Measurements from ENCODE around the gene PLA2G2C. TPM values are rescaled to one million over a fixed set of nuclear protein-coding genes. Genes with fewer than 3 reads are reported as not detected.
"Not testable (repeated sequence)": the region's sequence is repeated elsewhere in the genome, so short reads cannot be mapped to it uniquely, and the experiment has no call there.

Gene PLA2G2C
- total RNA-seq, 1 donor from 2014 or later, result not detected

DNA sequence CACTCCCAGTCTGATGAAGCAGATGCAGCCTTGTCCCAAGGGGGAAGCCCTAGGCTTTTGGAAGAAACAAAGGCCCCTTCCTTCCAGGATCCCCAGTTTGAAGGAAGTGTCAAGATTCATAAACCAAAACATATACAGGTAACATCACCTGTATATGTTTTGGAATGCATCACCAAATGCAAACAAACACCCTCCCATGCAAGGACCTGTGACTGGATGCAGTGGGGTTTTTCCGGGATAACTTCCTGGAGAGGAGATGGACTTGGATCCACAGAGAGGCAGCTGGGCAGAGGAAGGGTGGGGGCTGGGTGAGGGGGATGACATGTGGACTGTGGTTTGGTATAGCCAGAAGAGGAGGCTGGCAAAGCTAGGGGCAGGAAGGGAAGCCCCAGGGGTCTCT is 48.7 kb downstream of the PLA2G2C start:
- DNase-seq (ENCODE audit: low spot score), result no peak

DNA sequence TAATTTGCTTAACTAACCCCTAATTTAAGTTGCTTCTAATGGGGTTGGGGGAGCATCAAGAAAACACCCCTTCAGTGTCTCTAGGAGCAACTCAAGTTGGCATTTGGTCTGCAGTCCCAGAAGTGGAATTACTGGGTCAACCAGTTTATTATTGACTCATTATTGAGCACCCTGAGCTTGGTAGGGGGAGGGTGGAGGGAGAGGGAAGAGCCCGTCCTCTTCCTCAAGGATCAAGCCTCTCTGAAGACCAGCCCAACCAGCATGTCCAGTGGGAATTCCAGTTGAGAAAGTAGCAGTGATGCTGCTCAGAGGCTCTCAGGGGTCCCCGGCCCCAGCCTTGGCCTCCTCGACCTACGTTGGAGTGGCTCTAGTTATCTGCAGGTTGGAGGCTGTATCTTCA is 49.3 kb downstream of the PLA2G2C start:
- DNase-seq (ENCODE audit: low spot score), result no peak

DNA sequence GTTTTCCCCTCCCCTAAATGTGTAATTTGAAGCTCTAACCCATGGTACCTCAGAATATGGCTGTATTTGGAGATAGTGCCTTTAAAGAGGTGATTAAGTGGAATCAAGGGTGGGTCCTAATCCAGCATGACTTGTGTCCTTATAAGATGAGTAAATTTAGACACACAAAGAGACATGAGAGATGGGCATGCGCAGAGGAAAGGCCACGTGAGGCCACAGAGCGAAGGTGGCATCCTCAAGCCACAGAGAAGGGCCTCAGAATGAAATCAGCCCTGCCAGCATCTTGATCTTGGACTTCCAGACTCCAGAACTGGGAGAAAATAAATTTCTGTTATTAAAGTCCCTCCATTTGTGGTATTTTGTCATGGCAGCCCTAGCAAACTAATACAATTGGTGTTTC is 50.1 kb downstream of the PLA2G2C start:
- no peak for DNase-seq (ENCODE audit: low spot score)

DNA sequence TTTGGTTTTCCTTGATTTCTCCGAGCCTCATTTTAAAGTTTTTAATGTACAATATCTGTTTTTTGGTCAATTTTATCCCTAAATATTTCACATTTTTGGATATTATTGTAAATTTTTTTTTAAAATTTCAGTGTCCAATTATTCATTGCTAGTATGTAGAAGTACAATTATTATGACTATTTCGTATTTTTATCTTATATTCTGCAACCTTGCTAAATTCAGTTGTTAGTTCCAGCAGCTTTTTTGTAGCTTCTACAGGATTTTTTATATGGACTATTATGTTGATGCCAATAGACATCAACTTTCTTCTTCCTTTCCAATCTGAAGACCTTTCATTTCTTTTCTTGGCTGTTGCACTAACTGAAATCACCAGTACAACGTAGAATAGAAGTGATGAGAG is 51.3 kb downstream of the PLA2G2C start:
- no peak for DNase-seq (ENCODE audit: low spot score)

DNA sequence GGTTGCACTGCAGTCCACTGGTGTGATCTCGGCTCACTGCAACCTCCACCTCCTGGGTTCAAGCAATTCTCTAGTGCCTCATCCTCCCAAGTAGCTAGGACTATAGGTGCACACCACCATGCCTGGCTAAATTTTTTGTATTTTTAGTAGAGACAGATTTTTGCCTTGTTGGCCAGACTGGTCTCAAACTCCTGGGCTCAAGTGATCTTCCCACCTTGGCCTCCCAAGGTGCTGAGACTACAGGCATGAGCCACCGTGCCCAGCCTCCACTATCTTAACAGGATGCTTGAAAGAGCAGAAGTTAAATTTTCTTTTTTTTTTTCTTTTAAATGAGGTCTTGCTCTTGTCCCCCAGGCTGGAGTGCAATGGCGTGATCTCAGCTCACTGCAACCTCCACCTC is 55.8 kb downstream of the PLA2G2C start:
- not testable (repeated sequence) for DNase-seq (ENCODE audit: low spot score)

DNA sequence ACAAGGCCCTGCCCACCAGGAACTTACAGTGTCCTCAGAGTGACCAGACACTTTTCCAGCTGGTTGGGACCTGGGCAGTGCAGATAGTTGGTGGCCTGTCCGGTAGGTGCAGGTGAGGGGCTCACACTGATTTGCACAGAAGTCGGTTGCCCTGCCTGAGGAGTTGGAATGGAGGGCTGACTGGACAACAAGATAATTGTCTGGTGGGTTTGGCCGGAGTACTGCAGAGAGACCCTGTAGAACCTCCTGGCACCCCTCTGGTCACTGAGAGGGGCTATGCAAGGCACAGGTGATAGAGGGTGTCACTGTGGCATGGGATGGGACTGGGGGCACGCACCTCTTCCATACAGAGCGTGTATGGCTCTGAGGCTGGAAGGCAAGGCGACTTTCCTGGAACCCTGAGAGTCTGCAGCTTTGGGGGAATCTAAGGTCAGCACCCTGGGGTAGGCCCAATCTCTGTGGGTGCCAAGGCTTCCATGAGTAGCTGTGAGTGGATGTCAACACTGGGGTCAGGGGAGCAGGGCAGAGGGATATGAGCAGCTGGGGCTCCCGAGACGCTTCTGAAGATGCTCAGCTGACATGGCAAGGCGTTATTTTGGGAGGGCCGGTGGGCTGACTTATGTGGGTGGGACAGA is 59.4 kb downstream of the PLA2G2C start:
- no peak for DNase-seq (ENCODE audit: low spot score)

DNA sequence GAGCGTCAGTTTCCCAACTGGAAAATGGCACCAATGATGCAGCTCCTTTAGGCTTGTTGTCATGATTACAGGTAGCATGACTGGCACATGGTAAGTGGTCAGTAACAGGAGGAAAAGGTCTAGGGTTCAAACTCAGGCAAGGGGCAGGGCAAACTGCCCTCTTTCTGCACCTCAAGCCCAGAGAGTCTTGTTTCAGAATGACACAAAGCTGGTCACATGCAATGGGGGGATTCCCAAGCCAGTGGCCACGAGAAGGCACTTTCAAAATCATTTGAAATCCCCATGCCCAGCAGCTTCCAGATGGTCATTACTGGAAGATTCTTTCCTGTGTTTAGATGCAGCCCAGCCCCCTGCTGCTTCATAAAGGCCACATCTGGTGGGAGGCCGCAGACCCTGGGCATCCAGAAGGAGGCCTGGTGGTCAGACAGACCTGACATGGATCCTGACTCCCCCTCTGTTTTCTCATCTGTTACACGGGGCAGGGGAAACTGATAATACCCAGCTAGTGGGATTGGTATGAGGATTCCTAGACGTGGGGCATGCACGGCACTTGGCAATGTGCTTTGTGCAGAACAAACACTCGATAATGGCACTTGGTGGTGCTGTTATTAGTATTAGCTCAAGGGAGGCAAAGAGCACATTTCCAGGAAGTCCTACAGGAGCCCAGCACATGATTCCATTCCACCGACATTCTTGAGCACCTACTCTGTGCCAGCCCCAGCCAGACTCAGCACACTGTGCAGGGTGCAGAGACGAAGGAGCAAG is 60.1 kb downstream of the PLA2G2C start:
- DNase-seq (ENCODE audit: low spot score), result no peak

DNA sequence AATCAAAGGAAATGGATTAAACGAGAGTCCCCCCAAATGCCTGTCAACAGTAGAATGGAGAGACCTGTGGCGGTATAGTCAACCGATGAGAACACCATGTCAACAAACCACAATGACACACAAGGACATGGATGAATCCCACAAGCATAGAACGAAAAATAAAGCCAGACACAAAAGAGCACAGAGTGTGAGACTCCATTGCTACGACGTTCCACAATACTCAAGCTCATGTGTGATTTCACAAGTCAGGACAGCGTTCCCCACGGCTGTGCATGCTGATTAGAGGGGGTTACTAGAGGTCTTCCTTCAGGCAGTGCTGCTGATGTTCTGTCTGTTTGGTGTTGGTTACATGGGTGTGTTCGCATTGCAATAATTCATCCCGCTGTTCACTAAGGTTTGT is 61.2 kb downstream of the PLA2G2C start:
- DNase-seq (ENCODE audit: low spot score), result no peak

DNA sequence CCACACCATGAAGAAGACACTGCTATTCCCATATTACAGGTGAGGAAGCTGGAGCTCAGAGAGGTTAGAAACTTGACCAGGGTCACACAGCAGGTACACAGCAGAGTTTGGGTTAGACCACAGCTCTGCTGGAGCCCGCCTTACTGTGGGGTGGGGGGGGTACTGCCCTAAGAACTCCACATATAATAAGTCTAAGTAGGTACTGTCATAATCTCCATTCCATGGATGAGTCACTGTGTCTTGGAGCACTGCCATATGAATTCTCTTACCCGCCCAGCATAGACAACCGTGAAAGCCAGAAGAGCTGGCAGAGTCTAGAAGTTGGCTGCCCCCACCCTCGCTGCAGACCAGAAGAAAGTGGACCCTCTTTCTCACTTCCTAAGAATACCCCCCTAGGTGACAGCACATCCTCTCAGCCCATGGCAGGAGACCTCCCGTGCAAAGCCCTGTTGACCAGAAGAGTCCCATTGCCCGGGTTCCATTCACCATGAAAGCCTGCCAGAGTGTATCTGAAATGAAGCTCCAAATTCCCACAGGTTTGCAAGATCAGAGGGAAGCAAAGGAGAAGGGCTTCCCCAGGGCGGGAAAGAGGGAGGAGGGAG is 61.8 kb downstream of the PLA2G2C start:
- peak; percentile 60 for DNase-seq (ENCODE audit: low spot score)

DNA sequence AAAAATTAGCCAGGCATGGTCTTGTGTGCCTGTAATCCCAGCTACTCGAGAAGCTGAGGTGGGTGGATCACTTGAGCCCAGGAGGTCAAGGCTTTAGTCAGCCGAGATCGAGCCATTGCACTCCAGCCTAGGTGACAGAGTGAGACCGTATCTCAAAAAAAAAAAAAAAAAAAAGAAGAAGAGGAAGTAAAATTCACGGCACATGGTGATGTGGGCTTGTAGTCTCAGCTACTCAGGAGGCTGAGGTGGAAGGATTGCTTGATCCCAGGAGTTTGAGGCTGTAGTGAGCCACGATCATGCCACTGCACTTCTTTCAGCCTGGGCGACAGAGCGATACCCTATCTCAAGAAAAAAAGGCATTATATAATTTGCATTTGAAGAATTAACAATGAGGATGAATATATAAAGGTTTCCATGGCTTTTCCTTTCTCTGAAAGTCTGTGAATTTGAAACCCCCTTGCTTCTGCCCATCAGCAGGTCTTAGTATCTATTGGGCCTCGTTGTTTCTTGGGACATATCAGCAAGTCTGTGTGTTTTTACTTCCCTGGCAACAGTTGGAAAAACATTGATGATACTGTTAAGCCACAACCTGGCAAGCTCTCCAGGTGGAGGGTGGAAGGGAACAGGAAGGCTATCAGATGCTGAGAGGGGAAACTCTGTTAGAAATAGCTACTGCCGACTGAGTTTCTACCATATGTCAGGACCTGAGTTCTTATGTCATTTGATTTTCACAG is 62.4 kb downstream of the PLA2G2C start:
- no peak for DNase-seq (ENCODE audit: low spot score)

DNA sequence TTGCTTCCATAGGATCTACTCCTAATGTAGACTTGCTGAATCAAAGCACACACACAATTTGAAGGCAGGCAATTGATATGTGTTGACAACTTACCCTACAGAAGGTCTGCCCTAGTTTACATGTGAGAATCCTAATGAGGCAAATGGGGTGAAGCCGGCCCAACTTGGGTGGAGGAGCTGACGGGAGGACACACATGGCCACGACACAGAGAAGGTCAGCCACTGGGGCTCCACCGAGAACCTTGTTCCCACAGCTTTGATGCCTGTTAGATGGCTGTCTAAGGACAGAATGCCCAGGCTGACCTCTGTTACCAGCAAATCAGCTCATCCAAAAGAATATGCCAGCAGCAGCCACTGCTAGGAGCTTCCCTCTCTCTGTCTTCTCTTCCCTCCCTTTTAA is 65.5 kb downstream of the PLA2G2C start:
- no peak for DNase-seq (ENCODE audit: low spot score)

DNA sequence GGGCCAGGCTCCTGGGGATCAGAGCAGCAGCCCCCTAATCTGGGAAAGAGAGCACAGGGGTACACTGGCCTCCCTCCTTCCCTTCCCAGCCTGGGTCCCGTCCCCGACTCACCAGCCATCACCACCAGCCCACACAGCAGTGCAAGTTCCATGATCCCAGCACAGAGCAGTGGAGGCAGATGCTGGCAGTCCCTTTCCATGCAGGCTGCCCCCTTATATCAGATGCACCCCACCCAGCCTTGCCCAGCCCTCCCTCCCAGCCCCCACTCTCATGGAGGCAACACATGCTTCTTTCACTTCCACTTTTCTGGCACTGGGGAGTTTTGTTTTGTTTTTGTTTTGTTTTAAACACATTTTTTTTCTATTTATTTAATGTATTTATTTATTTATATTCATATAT is 67.0 kb downstream of the PLA2G2C start, which contains the start of gene PLA2G2D:
Gene PLA2G2D (minus strand): TSS at position 190 of the 400 bp plus-strand sequence. CDS start 38 bp downstream, at position 152.
- DNase-seq (ENCODE audit: low spot score), result no peak

DNA sequence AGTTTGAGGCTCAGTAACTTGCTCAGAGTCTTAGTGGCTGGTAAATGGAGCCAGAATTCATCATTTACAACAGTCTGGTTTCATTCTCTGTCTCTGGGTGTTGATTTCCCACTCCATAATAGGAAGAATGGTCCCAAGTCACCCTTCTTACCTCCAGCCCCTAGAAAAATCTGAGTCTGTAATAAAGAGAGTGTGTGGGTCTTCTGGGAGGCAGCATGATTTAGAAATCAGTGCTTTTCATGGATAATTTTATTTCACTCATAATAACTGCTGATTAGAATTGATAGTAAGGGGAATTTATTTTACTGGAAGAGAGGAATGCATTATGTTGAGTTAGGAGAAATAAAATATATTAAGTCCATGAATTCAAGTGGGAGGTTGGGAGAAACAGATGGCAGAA is 69.1 kb downstream of the PLA2G2C start:
- no peak for DNase-seq (ENCODE audit: low spot score)

DNA sequence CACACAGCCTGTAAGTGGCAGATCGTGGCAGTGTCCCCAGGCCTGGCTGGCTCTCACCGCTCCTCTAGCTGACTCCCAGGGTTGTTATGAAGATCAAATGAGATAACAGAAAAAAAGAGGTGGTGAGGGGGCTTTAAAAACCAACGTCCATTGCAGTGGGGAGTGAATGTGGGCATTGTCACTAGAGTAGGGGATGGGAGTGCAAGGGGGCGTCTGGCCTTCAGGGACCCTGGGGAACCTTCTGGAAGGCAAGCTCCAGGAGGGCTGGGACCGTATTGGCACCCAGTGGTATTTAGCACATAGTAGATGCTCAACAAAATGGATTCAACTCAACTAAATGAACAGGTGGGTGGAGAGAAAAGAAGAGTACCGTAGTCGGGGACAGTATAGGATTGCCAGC is 70.4 kb downstream of the PLA2G2C start:
- no peak for DNase-seq (ENCODE audit: low spot score)

DNA sequence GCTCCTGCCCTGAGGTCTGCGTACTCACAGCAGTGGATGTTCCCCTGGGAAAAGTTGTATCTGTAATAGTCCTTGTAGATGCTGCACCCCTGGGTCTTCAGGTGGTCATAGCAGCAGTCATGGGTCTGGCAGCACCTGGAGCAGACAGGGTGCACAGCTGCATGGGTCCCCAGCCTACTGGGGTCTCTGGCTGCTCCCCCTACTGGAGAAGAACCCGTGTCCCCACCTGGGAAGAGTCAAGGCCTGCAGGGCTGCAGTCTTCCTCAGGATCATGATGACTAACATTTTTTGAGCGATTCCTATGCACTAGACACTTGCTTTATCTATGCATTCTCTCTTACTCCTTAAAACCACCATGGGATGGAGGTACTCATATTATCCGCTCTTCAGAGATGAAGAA is 70.8 kb downstream of the PLA2G2C start:
- no peak for DNase-seq (ENCODE audit: low spot score)

DNA sequence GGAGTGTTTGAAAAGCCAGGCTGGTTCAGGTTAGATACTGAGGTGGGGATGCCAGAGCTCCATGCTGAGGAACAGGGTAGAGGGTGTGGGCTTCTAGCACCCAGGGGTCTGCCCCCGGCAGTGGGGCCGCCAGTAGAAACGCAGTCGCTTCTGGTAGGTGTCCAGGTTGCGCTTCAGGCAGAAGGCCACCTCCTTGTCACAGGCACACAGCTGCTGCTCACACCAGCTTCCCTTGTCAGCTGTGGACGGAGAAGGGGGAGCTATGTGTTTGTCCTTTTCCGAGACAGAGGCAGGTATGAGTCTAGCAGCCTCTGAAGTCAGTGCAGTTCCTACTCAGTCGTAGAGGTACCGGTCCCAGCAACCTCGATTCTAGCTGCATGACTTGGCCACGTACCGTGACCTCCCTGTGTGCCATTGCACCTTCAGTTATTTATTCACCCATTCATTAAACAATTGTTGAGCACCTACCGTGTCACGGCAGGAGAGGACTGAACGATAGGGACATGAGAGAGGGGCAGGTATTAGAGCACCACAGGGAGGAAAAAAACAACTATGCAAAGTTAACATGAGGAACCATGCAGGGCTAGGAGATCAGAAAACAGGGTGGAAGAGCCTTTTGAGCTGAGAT is 72.2 kb downstream of the PLA2G2C start:
- DNase-seq (ENCODE audit: low spot score), result no peak

Other genes starting within 250 kb of the PLA2G2C start
- 165 TPM for gene PLA2G2A, start 206.9 kb downstream of the PLA2G2C start, total RNA-seq
- 2.4 TPM for gene PLA2G5, start 116.3 kb downstream of the PLA2G2C start, total RNA-seq
- gene PLA2G2D, start 67.0 kb downstream of the PLA2G2C start, total RNA-seq, result not detected
- 19.2 TPM for gene PLA2G2F, start 47.2 kb downstream of the PLA2G2C start, total RNA-seq
- gene UBXN10, start 422 bp downstream of the PLA2G2C start, total RNA-seq, result 3.6 TPM
- gene VWA5B1, start 104.4 kb upstream of the PLA2G2C start, total RNA-seq, result 41.9 TPM